DND-41 (cell line): ENCODE measurements around the gene BCAS3.

Experiments used
- ATAC-seq: fragments of 200-7000 bp; cut with Tn5 transposase; 3 replicates; pipeline ENCODE4 v1.9.1; 2021; ENCODE audit warnings: low read depth; ENCODE audit not compliant: insufficient read depth
- DNase-seq: peaks from one replicate; pipeline ENCODE4 v3.0.0-alpha.2; 2020
- H2AFZ ChIP-seq: 2 replicates; pipeline ENCODE4 v1.6.0; 2012; ENCODE audit warnings: low read depth, low read length
- H3K27ac ChIP-seq: 2 replicates; pipeline ENCODE4 v1.5.1; 2012; ENCODE audit warnings: low read length, inconsistent platforms
- H3K27me3 ChIP-seq: fragments of 200-600 bp; sonication (generic); 2 replicates; pipeline ENCODE4 v1.6.0; 2012; ENCODE audit warnings: low read length, mild to moderate bottlenecking, inconsistent platforms; ENCODE audit not compliant: insufficient read depth, poor library complexity
- H3K36me3 ChIP-seq: 2 replicates; pipeline ENCODE4 v1.5.1; 2012; ENCODE audit warnings: low read length, inconsistent platforms; ENCODE audit not compliant: insufficient read depth
- H3K4me1 ChIP-seq: 2 replicates; pipeline ENCODE4 v1.5.1; 2012; ENCODE audit warnings: mild to moderate bottlenecking, low read length; ENCODE audit not compliant: insufficient read depth
- H3K4me2 ChIP-seq: 2 replicates; pipeline ENCODE4 v1.6.0; 2012; ENCODE audit warnings: mild to moderate bottlenecking, moderate library complexity, low read length, inconsistent platforms; ENCODE audit not compliant: insufficient read depth
- H3K4me3 ChIP-seq, 2 experiments: fragments of 200-600 bp in 1 of 2; shearing (Covaris generic) in 1 of 2; 2 replicates each; pipeline ENCODE4 v1.5.1; 2012 to 2016; ENCODE audit warnings: inconsistent platforms in 2 of 2, low read length in 2 of 2, mild to moderate bottlenecking in 2 of 2, low read depth in 1 of 2, moderate library complexity in 1 of 2
- H3K79me2 ChIP-seq: 2 replicates; pipeline ENCODE4 v1.6.0; 2012; ENCODE audit warnings: low read length, inconsistent platforms; ENCODE audit not compliant: insufficient read depth
- H3K9ac ChIP-seq: 2 replicates; pipeline ENCODE4 v1.6.0; 2012; ENCODE audit warnings: low read depth, mild to moderate bottlenecking, inconsistent platforms, low read length, moderate library complexity
- H3K9me3 ChIP-seq: 2 replicates; pipeline ENCODE4 v1.5.1; 2012; ENCODE audit warnings: low read length, moderate library complexity, mild to moderate bottlenecking, inconsistent platforms; ENCODE audit not compliant: insufficient read depth, severe bottlenecking
- H4K20me1 ChIP-seq: 2 replicates; pipeline ENCODE4 v1.6.0; 2012; ENCODE audit warnings: low read length; ENCODE audit not compliant: insufficient read depth
- CTCF ChIP-seq: IDR thresholded peaks from 2 replicates; pipeline ENCODE4 v1.5.1; 2012; ENCODE audit warnings: borderline replicate concordance, low read length, moderate library complexity, mild to moderate bottlenecking; ENCODE audit not compliant: poor library complexity, severe bottlenecking; ENCODE audit errors: extremely low read depth
- EZH2 ChIP-seq: IDR thresholded peaks from 3 replicates; pipeline ENCODE4 v1.6.1; 2012; ENCODE audit warnings: borderline replicate concordance, low read depth, mild to moderate bottlenecking, moderate library complexity, low read length, inconsistent platforms; ENCODE audit not compliant: severe bottlenecking

Gene BCAS3

GRCh38 chr17:61382796-61383688 lies 705.4 kb downstream of the BCAS3 start:
- TF ChIP-seq CTCF = no peak
- TF ChIP-seq EZH2 = no peak
- Histone ChIP-seq H3K4me2 (no peak overlapping the region), H3K27ac (no peak overlapping the region), H3K36me3 (no peaks in the 10 kb centered on the region), H3K4me3 (no peak overlapping the region), H3K27me3 (no peaks in the 10 kb centered on the region), H3K4me1 (no peaks in the 10 kb centered on the region), H4K20me1 (peaks cover 5% of the 10 kb centered on the region; the same call in 1 of the 2 replicates), H3K79me2 (no peaks in the 10 kb centered on the region), H2AFZ (no peak overlapping the region), H3K9ac (no peak overlapping the region), H3K9me3 (no peaks in the 10 kb centered on the region)
- no peak for DNase-seq
- no peak for ATAC-seq

GRCh38 chr17:61383689-61384201 lies 706.1 kb downstream of the BCAS3 start:
- Histone ChIP-seq H3K9ac (no peak overlapping the region), H3K4me3 (no peak overlapping the region), H3K4me1 (no peaks in the 10 kb centered on the region), H3K4me2 (no peak overlapping the region), H3K9me3 (no peaks in the 10 kb centered on the region), H2AFZ (no peak overlapping the region), H3K79me2 (no peaks in the 10 kb centered on the region), H3K27ac (no peak overlapping the region), H3K36me3 (no peaks in the 10 kb centered on the region), H3K27me3 (no peaks in the 10 kb centered on the region), H4K20me1 (peaks cover 5% of the 10 kb centered on the region; the same call in 1 of the 2 replicates)
- no peak for ATAC-seq
- no peak for TF ChIP-seq EZH2
- no peak for TF ChIP-seq CTCF
- DNase-seq = no peak

- no peak overlapping the region for H2AFZ ChIP-seq
- no peaks in the 10 kb centered on the region for H3K79me2 ChIP-seq
- DNase-seq = no peak
- no peak overlapping the region for H3K4me2 ChIP-seq
- TF ChIP-seq CTCF (no peak), EZH2 (no peak)
- H3K27ac ChIP-seq = no peak overlapping the region
- no peaks in the 10 kb centered on the region for H3K36me3 ChIP-seq
- no peak overlapping the region for H3K4me3 ChIP-seq
- H3K27me3 ChIP-seq = no peaks in the 10 kb centered on the region
- H3K9me3 ChIP-seq = no peaks in the 10 kb centered on the region
- no peak overlapping the region for H3K9ac ChIP-seq
- no peaks in the 10 kb centered on the region for H3K4me1 ChIP-seq
- peaks cover 5% of the 10 kb centered on the region; the same call in 1 of the 2 replicates for H4K20me1 ChIP-seq
- ATAC-seq = no peak
Observed at GRCh38 chr17:61384354-61384691, 706.7 kb downstream of the BCAS3 start.
